ENCODE measurements around the gene ZEB2. TPM values are rescaled to one million over a fixed set of nuclear protein-coding genes. Genes with fewer than 3 reads are reported as not detected.

The ZEB2 gene
- total and polyA plus RNA-seq, 9 donors: 55.3 to 250 (median 174) TPM

GRCh38 chr2:144403933-144404332 is 116.0 kb downstream of the ZEB2 start:
- intact Hi-C loops (cut with DNase I): no loop called here
- 82 to 85% (median 83%) methylated on average over 16 of the region's 16 CpGs for WGBS, 3 donors

GRCh38 chr2:144402251-144402650 is 117.7 kb downstream of the ZEB2 start:
- H3K27ac ChIP-seq: peak overlapping the region in 1 of 2 donors; percentile 9
- peak in 2 of 5 donors; percentile 29 to 44 for DNase-seq

More at GRCh38 chr2:144403933-144404332, 116.0 kb downstream of the ZEB2 start:
- H3K27me3 ChIP-seq: no peaks in the 10 kb centered on the region
- DNase-seq: no peak
- TF ChIP-seq CTCF (IDR thresholded peaks at IDR 0.05): no peak
- no peak for TF ChIP-seq POLR2A (IDR thresholded peaks at IDR 0.05)
- no peak for TF ChIP-seq EP300 (IDR thresholded peaks at IDR 0.05)
- H3K4me3 ChIP-seq: no peak overlapping the region
- H3K27ac ChIP-seq: no peak overlapping the region
- no peaks in the 10 kb centered on the region for H3K36me3 ChIP-seq
- no peaks in the 10 kb centered on the region for H3K9me3 ChIP-seq
- peaks cover 4% of the 10 kb centered on the region for H3K4me1 ChIP-seq (ENCODE audit: insufficient read depth)

GRCh38 chr2:144401036-144401435 is 118.9 kb downstream of the ZEB2 start:
- no peak overlapping the region for H3K27ac ChIP-seq

More at GRCh38 chr2:144402251-144402650, 117.7 kb downstream of the ZEB2 start:
- Histone ChIP-seq H3K4me3 (no peak overlapping the region), H3K36me3 (no peaks in the 10 kb centered on the region), H3K4me1 (ENCODE audit: insufficient read depth) (peaks cover 4% of the 10 kb centered on the region), H3K9me3 (no peaks in the 10 kb centered on the region), H3K27me3 (no peaks in the 10 kb centered on the region)
- TF ChIP-seq EP300 (IDR thresholded peaks at IDR 0.05) (no peak), POLR2A (IDR thresholded peaks at IDR 0.05) (no peak), CTCF (IDR thresholded peaks at IDR 0.05) (no peak)
- 53 to 79% (median 60%) methylated on average over 6 of the region's 6 CpGs for WGBS, 3 donors
- intact Hi-C loops (cut with DNase I): no loop called here

GRCh38 chr2:144396318-144396717 is 123.6 kb downstream of the ZEB2 start:
- Histone ChIP-seq H3K36me3 (no peaks in the 10 kb centered on the region), H3K27me3 (no peaks in the 10 kb centered on the region), H3K27ac (no peak overlapping the region), H3K9me3 (no peaks in the 10 kb centered on the region), H3K4me1 (ENCODE audit: insufficient read depth) (no peaks in the 10 kb centered on the region), H3K4me3 (no peak overlapping the region)
- intact Hi-C loops (cut with DNase I): no loop called here
- DNase-seq: no peak
- 95 to 97% (median 97%) methylated on average over 6 of the region's 6 CpGs for WGBS, 3 donors
- no peak for TF ChIP-seq POLR2A (IDR thresholded peaks at IDR 0.05)
- no peak for TF ChIP-seq EP300 (IDR thresholded peaks at IDR 0.05)
- TF ChIP-seq CTCF (IDR thresholded peaks at IDR 0.05): no peak

More at GRCh38 chr2:144401036-144401435, 118.9 kb downstream of the ZEB2 start:
- H3K9me3 ChIP-seq: no peaks in the 10 kb centered on the region
- no peaks in the 10 kb centered on the region for H3K36me3 ChIP-seq
- H3K4me1 ChIP-seq (ENCODE audit: insufficient read depth): peaks cover 4% of the 10 kb centered on the region
- no peak overlapping the region for H3K4me3 ChIP-seq
- no peak for DNase-seq
- intact Hi-C loops (cut with DNase I): no loop called here
- WGBS, 3 donors: 91 to 97% (median 96%) methylated on average over 3 of the region's 3 CpGs
- no peaks in the 10 kb centered on the region for H3K27me3 ChIP-seq
- TF ChIP-seq EP300 (IDR thresholded peaks at IDR 0.05): no peak
- TF ChIP-seq CTCF (IDR thresholded peaks at IDR 0.05): no peak
- no peak for TF ChIP-seq POLR2A (IDR thresholded peaks at IDR 0.05)

All from ovary (tissue), 9 donors.